Mammary epithelial cell (primary cell): ENCODE data around the gene ELMO1.

ENCODE experiments used
- CTCF ChIP-seq, 2 donors: IDR thresholded peaks in 1 of 2; conservative IDR thresholded peaks in 1 of 2; 2 replicates each; pipeline ENCODE4 v1.5.1; 2011 to 2012; ENCODE audit warnings: inconsistent platforms in 2 of 2, low read length in 2 of 2, mild to moderate bottlenecking in 2 of 2, control low read depth in 1 of 2, low read depth in 1 of 2; ENCODE audit not compliant: insufficient read depth in 1 of 2; ENCODE audit errors: extremely low read depth in 1 of 2
- EZH2 ChIP-seq: IDR thresholded peaks from 2 replicates; pipeline ENCODE4 v1.6.1; 2012; ENCODE audit warnings: low read length, inconsistent platforms, borderline replicate concordance

- no peak for TF ChIP-seq CTCF (conservative IDR thresholded peaks at IDR 0.05 in 1 of 2, IDR thresholded peaks at IDR 0.05 in 1 of 2; ENCODE audit: extremely low read depth in 1 of 2, insufficient read depth in 1 of 2, low read depth in 1 of 2, low read length in 2 of 2)
- no peak for TF ChIP-seq EZH2
Observed at GRCh38 chr7:37414352-37414983, 34.2 kb downstream of the ELMO1 start.
